KMS-11 (cell line): ENCODE measurements around the gene C1QTNF6.
A peak's percentile ranks its signal among the peaks of the same experiment; 100 is the strongest.

Experiments
- H2AFZ ChIP-seq: fragments of 200-600 bp; sonication (generic); 2 replicates; pipeline ENCODE4 v1.6.1; 2016; ENCODE audit warnings: antibody characterized with exemption, mixed run types, low read depth
- H3K27ac ChIP-seq: fragments of 200-600 bp; sonication (generic); 2 replicates; pipeline ENCODE4 v1.6.1; 2016; ENCODE audit warnings: mild to moderate bottlenecking, mixed run types
- H3K27me3 ChIP-seq: fragments of 200-600 bp; sonication (generic); 2 replicates; pipeline ENCODE4 v1.6.1; 2017; ENCODE audit warnings: mild to moderate bottlenecking, low read depth, mixed run types, moderate library complexity; ENCODE audit not compliant: insufficient read depth
- H3K36me3 ChIP-seq: fragments of 200-600 bp; sonication (generic); 2 replicates; pipeline ENCODE4 v1.6.1; 2017; ENCODE audit warnings: mild to moderate bottlenecking, mixed run types; ENCODE audit not compliant: insufficient read depth
- H3K4me1 ChIP-seq: fragments of 200-600 bp; sonication (generic); 2 replicates; pipeline ENCODE4 v1.6.1; 2016; ENCODE audit warnings: mild to moderate bottlenecking, low read depth, mixed run types; ENCODE audit not compliant: poor library complexity, severe bottlenecking
- H3K4me2 ChIP-seq: fragments of 200-600 bp; sonication (generic); 2 replicates; pipeline ENCODE4 v1.7.0; 2016; ENCODE audit warnings: mild to moderate bottlenecking, mixed run types
- H3K4me3 ChIP-seq: fragments of 200-600 bp; sonication (generic); IDR thresholded peaks from 2 replicates; pipeline ENCODE4 v1.6.1; 2017; ENCODE audit warnings: low read depth, low read length, mixed read lengths; ENCODE audit not compliant: insufficient read depth
- H3K79me2 ChIP-seq: fragments of 200-600 bp; sonication (generic); 2 replicates; pipeline ENCODE4 v1.6.1; 2016; ENCODE audit warnings: low read depth, mixed run types; ENCODE audit not compliant: insufficient read depth
- H3K9ac ChIP-seq: fragments of 200-600 bp; sonication (generic); 2 replicates; pipeline ENCODE4 v1.6.1; 2016; ENCODE audit warnings: mild to moderate bottlenecking, mixed run types
- H4K20me1 ChIP-seq: fragments of 200-600 bp; sonication (generic); 2 replicates; pipeline ENCODE4 v1.6.1; 2016; ENCODE audit warnings: mild to moderate bottlenecking, mixed run types; ENCODE audit not compliant: insufficient read depth
- CTCF ChIP-seq: fragments of 200-600 bp; sonication (generic); conservative IDR thresholded peaks from 2 replicates; pipeline ENCODE4 v1.6.1; 2017; ENCODE audit warnings: low read depth, mild to moderate bottlenecking, antibody characterized with exemption, low read length, moderate library complexity, mixed read lengths

Gene C1QTNF6

DNA sequence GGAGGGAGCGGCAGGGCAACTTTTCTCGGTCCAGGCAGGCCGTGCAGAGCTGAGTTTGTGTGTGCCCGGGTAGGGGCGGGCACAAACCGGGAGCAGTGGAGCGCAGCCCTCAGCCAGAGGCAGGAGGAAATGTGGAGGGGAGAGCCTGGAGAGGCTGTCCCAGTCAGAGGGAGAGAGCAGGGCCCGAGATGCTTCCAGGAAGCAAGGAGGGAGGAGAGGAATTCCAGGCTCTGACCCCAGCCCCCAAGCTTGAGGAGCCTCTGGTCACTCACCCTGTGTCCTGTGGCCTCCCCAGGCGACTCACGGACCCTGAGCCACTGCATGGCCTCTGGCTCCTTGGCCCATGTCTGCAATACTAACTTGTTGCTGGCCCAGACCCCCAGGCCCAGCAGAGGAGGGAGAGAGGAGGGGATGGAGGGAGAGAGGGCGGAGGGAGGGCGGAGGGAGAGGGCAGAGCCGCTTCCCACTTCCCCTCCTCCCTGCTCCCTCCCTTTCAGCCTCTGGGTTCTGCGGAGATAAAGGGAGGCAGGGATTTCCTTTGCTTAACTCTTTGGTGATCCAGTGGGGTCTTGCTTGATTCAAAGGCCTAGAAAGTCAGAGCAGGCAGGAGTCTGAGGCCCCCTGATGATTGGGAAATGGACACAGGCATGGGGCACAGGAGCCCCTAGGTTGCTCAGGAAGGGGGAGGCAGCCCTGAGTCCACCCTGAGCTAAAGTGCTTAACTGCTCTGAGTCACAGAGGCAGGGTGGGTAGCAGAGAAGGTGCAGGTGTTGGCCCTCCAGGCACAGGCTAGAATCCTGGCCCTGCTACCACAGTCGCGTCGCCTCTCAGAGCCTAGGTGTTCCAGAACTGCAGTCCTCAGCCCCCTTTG, at the start of gene C1QTNF6:
C1QTNF6 (minus strand) TSS at position 357 of the 871 bp plus-strand sequence; CDS start at position 323, 34 bp downstream.
- Histone ChIP-seq H3K27ac (no peak within 1 kb of the TSS), H3K9ac (no peak within 1 kb of the TSS), H3K4me2 (no peak within 1 kb of the TSS), H3K27me3 (no peaks in the 10 kb centered on the region), H2AFZ (no peak within 1 kb of the TSS), H3K4me3 (no peak within 1 kb of the TSS), H3K36me3 (no peaks in the 10 kb centered on the region), H4K20me1 (no peaks in the 10 kb centered on the region), H3K79me2 (no peaks in the 10 kb centered on the region), H3K4me1 (peaks cover 9% of the 10 kb centered on the region)
- no peak for TF ChIP-seq CTCF

GRCh38 chr22:37235897-37236607, 48.0 kb upstream of the C1QTNF6 start:
- TF ChIP-seq CTCF = no peak
- Histone ChIP-seq H3K36me3 (no peaks in the 10 kb centered on the region), H3K4me2 (no peak overlapping the region), H3K79me2 (peaks cover 21% of the 10 kb centered on the region), H3K4me3 (no peak overlapping the region), H3K4me1 (peaks cover 58% of the 10 kb centered on the region), H3K9ac (no peak overlapping the region), H3K27ac (peak overlapping the region; percentile 3; the same call in 1 of the 2 replicates), H2AFZ (no peak overlapping the region), H3K27me3 (no peaks in the 10 kb centered on the region), H4K20me1 (no peaks in the 10 kb centered on the region)

GRCh38 chr22:37234736-37235711, 47.0 kb upstream of the C1QTNF6 start:
- Histone ChIP-seq H3K4me1 (peaks cover 67% of the 10 kb centered on the region), H4K20me1 (no peaks in the 10 kb centered on the region), H3K79me2 (peaks cover 21% of the 10 kb centered on the region), H2AFZ (no peak overlapping the region), H3K4me2 (no peak overlapping the region), H3K36me3 (no peaks in the 10 kb centered on the region), H3K4me3 (no peak overlapping the region), H3K27ac (peak overlapping the region; percentile 3; the same call in 1 of the 2 replicates), H3K27me3 (no peaks in the 10 kb centered on the region), H3K9ac (no peak overlapping the region)
- no peak for TF ChIP-seq CTCF
